Measurements from ENCODE around the gene SHD. TPM values are rescaled to one million over a fixed set of nuclear protein-coding genes. Genes with fewer than 3 reads are reported as not detected.

The SHD gene
- total and polyA plus RNA-seq, 2 donors (not counting 3 experiments of a cell fraction or from before 2014, with no cell fraction given) = not detected

DNA sequence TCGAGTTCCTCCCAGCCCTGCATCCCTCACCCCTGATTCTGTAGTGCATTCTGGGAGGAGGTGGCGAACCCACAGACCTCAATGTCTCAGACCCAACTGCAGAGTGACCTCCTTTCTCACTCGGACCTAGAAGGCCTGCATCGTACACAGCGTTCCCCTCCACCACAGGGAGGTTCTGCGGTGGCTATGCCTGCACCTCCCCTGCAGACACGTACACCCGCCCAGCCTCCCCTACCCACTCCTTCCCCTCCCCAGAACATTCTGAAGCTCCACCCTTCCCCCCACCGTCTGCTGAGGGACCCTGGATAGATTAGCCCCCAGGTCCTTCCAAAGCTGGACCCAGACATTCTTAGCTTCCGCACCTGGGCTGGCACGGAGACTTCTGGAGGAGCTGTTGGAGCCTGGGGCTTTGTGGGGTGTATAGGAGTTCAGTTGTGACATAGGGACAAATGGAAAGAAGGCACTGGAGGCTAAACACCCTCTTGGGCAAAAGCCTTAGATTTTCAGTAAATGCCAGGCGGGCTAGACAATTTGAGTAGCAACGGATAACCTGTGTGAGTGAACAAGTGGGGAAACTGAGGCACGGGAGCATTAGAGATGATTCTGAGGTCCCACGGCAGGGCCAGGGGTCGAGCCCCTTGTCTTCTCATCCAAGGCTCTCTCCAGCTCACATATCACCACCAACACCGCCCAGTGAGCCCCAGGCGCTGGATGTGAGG lies 24.9 kb downstream of the SHD start:
- no peaks in the 10 kb centered on the region for H4K20me1 ChIP-seq (replicated peaks; ENCODE audit: control insufficient read depth, extremely low read depth, insufficient read depth, low read length)
- no peak for TF ChIP-seq GATA2 (IDR thresholded peaks at IDR 0.05; ENCODE audit: insufficient read depth, insufficient read length, low read depth, low read length)
- no peak for TF ChIP-seq FOS (IDR thresholded peaks at IDR 0.05; ENCODE audit: borderline replicate concordance, insufficient read depth, low read length)
- no peak for TF ChIP-seq MAX (IDR thresholded peaks at IDR 0.05; ENCODE audit: insufficient read depth, insufficient read length)
- TF ChIP-seq, protein P1, sequence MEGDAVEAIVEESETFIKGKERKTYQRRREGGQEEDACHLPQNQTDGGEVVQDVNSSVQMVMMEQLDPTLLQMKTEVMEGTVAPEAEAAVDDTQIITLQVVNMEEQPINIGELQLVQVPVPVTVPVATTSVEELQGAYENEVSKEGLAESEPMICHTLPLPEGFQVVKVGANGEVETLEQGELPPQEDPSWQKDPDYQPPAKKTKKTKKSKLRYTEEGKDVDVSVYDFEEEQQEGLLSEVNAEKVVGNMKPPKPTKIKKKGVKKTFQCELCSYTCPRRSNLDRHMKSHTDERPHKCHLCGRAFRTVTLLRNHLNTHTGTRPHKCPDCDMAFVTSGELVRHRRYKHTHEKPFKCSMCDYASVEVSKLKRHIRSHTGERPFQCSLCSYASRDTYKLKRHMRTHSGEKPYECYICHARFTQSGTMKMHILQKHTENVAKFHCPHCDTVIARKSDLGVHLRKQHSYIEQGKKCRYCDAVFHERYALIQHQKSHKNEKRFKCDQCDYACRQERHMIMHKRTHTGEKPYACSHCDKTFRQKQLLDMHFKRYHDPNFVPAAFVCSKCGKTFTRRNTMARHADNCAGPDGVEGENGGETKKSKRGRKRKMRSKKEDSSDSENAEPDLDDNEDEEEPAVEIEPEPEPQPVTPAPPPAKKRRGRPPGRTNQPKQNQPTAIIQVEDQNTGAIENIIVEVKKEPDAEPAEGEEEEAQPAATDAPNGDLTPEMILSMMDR (IDR thresholded peaks at IDR 0.05; ENCODE audit: extremely low read depth in 1 of 2, insufficient read depth in 1 of 2, low read depth in 1 of 2, low read length in 2 of 2) = no peak
- TF ChIP-seq EZH2 (IDR thresholded peaks at IDR 0.05; ENCODE audit: borderline replicate concordance, low read depth, low read length, severe bottlenecking) = no peak
- TF ChIP-seq MYC (IDR thresholded peaks at IDR 0.05; ENCODE audit: low read depth, low read length) = no peak
- no peak for TF ChIP-seq JUN (IDR thresholded peaks at IDR 0.05; ENCODE audit: borderline replicate concordance, insufficient read depth, insufficient read length, low read depth)
- TF ChIP-seq POLR2AphosphoS5 (IDR thresholded peaks at IDR 0.05; ENCODE audit: insufficient read depth, low read depth, low read length) = no peak
- TF ChIP-seq POLR2A (IDR thresholded peaks at IDR 0.05; ENCODE audit: low read depth, low read length) = no peak
- FAIRE-seq = peak; percentile 24
- H3K4me3 ChIP-seq (replicated peaks in 1 of 3; ENCODE audit: insufficient read depth in 1 of 3, low read depth in 1 of 3, low read length in 3 of 3) = no peak overlapping the region
- ChIA-PET CTCF (interaction anchor here (1.0 kb wide), 1 partner anchor 48 kb away, joined by 4 read pairs; no protein-coding TSS in a partner anchor), POLR2A (no interaction called here)
- DNase-seq (ENCODE audit: low read depth, low spot score) = no peak
- no peak overlapping the region for H3K27ac ChIP-seq (ENCODE audit: insufficient read depth, low read depth, low read length)
- H3K4me1 ChIP-seq (ENCODE audit: control insufficient read depth, extremely low read depth, insufficient read depth, low read length) = no peaks in the 10 kb centered on the region
- no peaks in the 10 kb centered on the region for H3K9me1 ChIP-seq (replicated peaks; ENCODE audit: control insufficient read depth, extremely low read depth, insufficient read depth, low read length)
- peak overlapping the region; percentile 17 for H3K4me2 ChIP-seq (ENCODE audit: insufficient read depth, low read length)
- BruUV-seq (replicated peaks) = no TSS peak
- peak overlapping the region; percentile 8 for H2AFZ ChIP-seq (ENCODE audit: low read depth, low read length)
- no peaks in the 10 kb centered on the region for H3K27me3 ChIP-seq (ENCODE audit: control insufficient read depth in 2 of 2, insufficient read depth in 2 of 2, low read length in 2 of 2)
- H3K79me2 ChIP-seq (ENCODE audit: control insufficient read depth, insufficient read depth, low read length) = no peaks in the 10 kb centered on the region
- intact Hi-C loops (cut with micrococcal nuclease) = no loop called here
- H3K9me3 ChIP-seq (replicated peaks; ENCODE audit: control insufficient read depth, insufficient read depth, low read length) = no peaks in the 10 kb centered on the region
- no peak overlapping the region for H3K9ac ChIP-seq (replicated peaks; ENCODE audit: extremely low read depth, insufficient read depth, low read length)
- dilution Hi-C loops (cut with MboI; ENCODE audit: extremely low pct_ligation_motif_present, low sequenced_read_pairs) = no loop called here
- peaks cover 0 to 3% of the 10 kb centered on the region in 2 experiments for H3K36me3 ChIP-seq (ENCODE audit: control insufficient read depth in 2 of 2, extremely low read depth in 1 of 2, insufficient read depth in 2 of 2, low read length in 2 of 2)
